HCT116 (cell line): ENCODE results near the gene SLC1A3. TPM values are rescaled to one million over a fixed set of nuclear protein-coding genes. Genes with fewer than 3 reads are reported as not detected.

Experiments used
- ATAC-seq: fragments of 200-7000 bp; cut with Tn5 transposase; 2 replicates; pipeline ENCODE4 v1.9.1; 2020; ENCODE audit warnings: mild to moderate bottlenecking, moderate library complexity
- BruUV-seq: library from RNA; stranded (reverse); fragments of 400-500 nt; replicated peaks from 2 replicates; lab custom pipeline; 2021; lab: Mats Ljungman, UMichigan
- CTCF ChIA-PET: fragments of 300-600 bp; sonication (Branson Sonifier 250); formaldehyde crosslinking; loops from one replicate; lab custom pipeline; 2021; ENCODE audit warnings: antibody characterized with exemption; lab: Charles Lee
- POLR2A ChIA-PET: fragments of 300-600, 350-600 bp; sonication (Branson Sonifier 250); formaldehyde crosslinking; loops from one replicate; lab custom pipeline; 2021; ENCODE audit warnings: antibody characterized with exemption; lab: Charles Lee
- RAD21 ChIA-PET, 2 experiments: fragments of 300-600 bp; sonication (Branson Sonifier 250); formaldehyde crosslinking; loops; one replicate each; lab custom pipeline; 2023; ENCODE audit warnings: low total read pairs in 2 of 2; ENCODE audit not compliant: uncharacterized antibody in 2 of 2, unreplicated experiment in 2 of 2, low non-redundant PET in 1 of 2; lab: Charles Lee
- DNase-seq: peaks from one replicate; pipeline ENCODE4 v3.0.0-alpha.2; 2010; ENCODE audit warnings: low read depth, low spot score
- H2AFZ ChIP-seq: fragments of 200-600 bp; shearing (Covaris generic), sonication (generic); 2 replicates; pipeline ENCODE4 v1.6.1; 2017; ENCODE audit warnings: low read depth, mixed run types, mixed read lengths, antibody characterized with exemption, low read length; ENCODE audit not compliant: poor library complexity, severe bottlenecking
- H3K27ac ChIP-seq: 2 replicates; pipeline ENCODE4 v1.5.1; 2012; ENCODE audit warnings: low read depth, low read length
- H3K27me3 ChIP-seq: fragments of 200-600 bp; sonication (generic); 2 replicates; pipeline ENCODE4 v1.6.1; 2016; ENCODE audit warnings: mixed run types, low read length, mixed read lengths; ENCODE audit not compliant: insufficient read depth
- H3K36me3 ChIP-seq, 2 experiments: fragments of 200-500 bp in 1 of 2; fragments of 200-600 bp in 1 of 2; sonication (Bioruptor generic) in 1 of 2; sonication (generic) in 1 of 2; 2 replicates each; pipeline versions ENCODE4 v1.5.1 to v1.6.1; 2014 to 2016; ENCODE audit warnings: low read length in 2 of 2, inconsistent platforms in 1 of 2, mixed read lengths in 1 of 2, mixed run types in 1 of 2; ENCODE audit not compliant: insufficient read depth in 2 of 2, control insufficient read depth in 1 of 2
- H3K4me1 ChIP-seq, 2 experiments: fragments of 200-600 bp in 1 of 2; sonication (generic) in 1 of 2; 2 replicates each; pipeline versions ENCODE4 v1.5.1 to v1.6.1; 2012 to 2017; ENCODE audit warnings: low read length in 2 of 2, inconsistent platforms in 1 of 2, mild to moderate bottlenecking in 1 of 2, mixed read lengths in 1 of 2, mixed run types in 1 of 2, moderate library complexity in 1 of 2; ENCODE audit not compliant: insufficient read depth in 2 of 2, control insufficient read depth in 1 of 2
- H3K4me2 ChIP-seq: fragments of 200-600 bp; sonication (generic); 2 replicates; pipeline ENCODE4 v1.6.1; 2017; ENCODE audit warnings: mixed run types, low read length, mixed read lengths
- H3K4me3 ChIP-seq, 2 experiments: fragments of 200-600 bp in 1 of 2; sonication (generic) in 1 of 2; replicated peaks in 1 of 2; 2 replicates each; pipeline ENCODE4 v1.5.1; 2011 to 2016; ENCODE audit warnings: low read length in 2 of 2, control low read depth in 1 of 2, low read depth in 1 of 2, mild to moderate bottlenecking in 1 of 2, mixed read lengths in 1 of 2, mixed run types in 1 of 2
- H3K79me2 ChIP-seq: fragments of 200-600 bp; sonication (generic); 2 replicates; pipeline ENCODE4 v1.6.1; 2017; ENCODE audit warnings: mild to moderate bottlenecking, mixed run types, low read length, moderate library complexity, mixed read lengths; ENCODE audit not compliant: insufficient read depth
- H3K9ac ChIP-seq: fragments of 200-600 bp; sonication (generic); 2 replicates; pipeline ENCODE4 v1.6.1; 2016; ENCODE audit warnings: low read length, mixed read lengths
- H3K9me2 ChIP-seq: fragments of 200-600 bp; sonication (generic), shearing (Covaris generic); 2 replicates; pipeline ENCODE4 v1.6.1; 2017; ENCODE audit warnings: mixed run types, mild to moderate bottlenecking, moderate library complexity; ENCODE audit not compliant: insufficient read depth
- H3K9me3 ChIP-seq, 2 experiments: fragments of 200-500 bp in 1 of 2; fragments of 200-600 bp in 1 of 2; sonication (Bioruptor generic) in 1 of 2; sonication (generic) in 1 of 2; 2 replicates each; pipeline ENCODE4 v1.6.1; 2014 to 2017; ENCODE audit warnings: low read length in 2 of 2, mixed read lengths in 2 of 2, inconsistent platforms in 1 of 2, low read depth in 1 of 2, mild to moderate bottlenecking in 1 of 2, mixed run types in 1 of 2, moderate library complexity in 1 of 2; ENCODE audit not compliant: control insufficient read depth in 1 of 2, insufficient read depth in 1 of 2
- H4K20me1 ChIP-seq: fragments of 200-600 bp; sonication (generic), shearing (Covaris generic); 2 replicates; pipeline ENCODE4 v1.6.1; 2017; ENCODE audit warnings: mixed run types, mild to moderate bottlenecking, moderate library complexity; ENCODE audit not compliant: insufficient read depth
- CBX3 ChIP-seq: IDR thresholded peaks from 2 replicates; pipeline ENCODE4 v1.6.1; 2012; ENCODE audit warnings: low read depth
- CEBPB ChIP-seq: IDR thresholded peaks from 2 replicates; pipeline ENCODE4 v1.6.1; 2012; ENCODE audit warnings: low read depth
- EGR1 ChIP-seq: IDR thresholded peaks from 2 replicates; pipeline ENCODE4 v1.6.1; 2012; ENCODE audit warnings: low read depth
- ELF1 ChIP-seq: IDR thresholded peaks from 2 replicates; pipeline ENCODE4 v1.6.1; 2012; ENCODE audit warnings: low read depth, borderline replicate concordance
- EZH2phosphoT487 ChIP-seq: fragments of 200-600 bp; IDR thresholded peaks from 2 replicates; pipeline ENCODE4 v1.6.1; 2018; ENCODE audit warnings: antibody characterized with exemption, borderline replicate concordance
- JUND ChIP-seq: IDR thresholded peaks from 2 replicates; pipeline ENCODE4 v1.6.1; 2012
- POLR2AphosphoS5 ChIP-seq: IDR thresholded peaks from 2 replicates; pipeline ENCODE4 v1.6.1; 2011; ENCODE audit warnings: mild to moderate bottlenecking, low read depth, low read length, moderate library complexity
- SIN3A ChIP-seq: IDR thresholded peaks from 2 replicates; pipeline ENCODE4 v1.6.1; 2012; ENCODE audit warnings: low read depth
- SRF ChIP-seq: IDR thresholded peaks from 2 replicates; pipeline ENCODE4 v1.6.1; 2012; ENCODE audit warnings: low read depth
- TCF7L2 ChIP-seq: IDR thresholded peaks from 2 replicates; pipeline ENCODE4 v1.7.0; 2011; ENCODE audit warnings: borderline replicate concordance, inconsistent platforms; ENCODE audit not compliant: insufficient read depth, insufficient read length; ENCODE audit errors: extremely low read depth
- YY1 ChIP-seq: IDR thresholded peaks from 2 replicates; pipeline ENCODE4 v1.6.1; 2011; ENCODE audit warnings: low read length, low read depth, moderate library complexity, mild to moderate bottlenecking; ENCODE audit not compliant: insufficient replicate concordance; ENCODE audit errors: extremely low read depth
- ZNF274 ChIP-seq: fragments of 200-500 bp; sonication (Bioruptor generic); IDR thresholded peaks from 2 replicates; pipeline ENCODE4 v1.6.1; 2014; ENCODE audit warnings: mild to moderate bottlenecking, low read depth, low read length, inconsistent platforms
- intact Hi-C: fragments of 100-400 bp; cut with micrococcal nuclease; formaldehyde crosslinking; loops from 2 replicates; pipeline ENCODE4 v1.10.0; 2022
- total RNA-seq: library from RNA; stranded (reverse); gene quantifications from one replicate; pipeline ENCODE4 v1.2.1, GENCODE V29; 2021; ENCODE audit not compliant: unreplicated experiment
- TF ChIP-seq, protein P1 (sequence below): IDR thresholded peaks from 2 replicates; pipeline ENCODE4 v1.6.1; 2012
- TF ChIP-seq, protein P2 (sequence below): IDR thresholded peaks from 2 replicates; pipeline ENCODE4 v1.6.1; 2012; ENCODE audit warnings: low read depth
- TF ChIP-seq, protein P3 (sequence below): IDR thresholded peaks from 2 replicates; pipeline ENCODE4 v1.6.1; 2011; ENCODE audit warnings: mild to moderate bottlenecking, low read length, moderate library complexity; ENCODE audit not compliant: insufficient replicate concordance; ENCODE audit errors: extremely low read depth
- TF ChIP-seq, protein P4 (sequence below): IDR thresholded peaks from 2 replicates; pipeline ENCODE4 v1.6.1; 2012
- TF ChIP-seq, protein P5 (sequence below), 3 experiments: fragments of 200-600 bp in 1 of 3; sonication (generic) in 1 of 3; IDR thresholded peaks in 2 of 3; conservative IDR thresholded peaks in 1 of 3; 2 replicates each; pipeline ENCODE4 v1.5.1; 2012 to 2017; ENCODE audit warnings: low read depth in 2 of 3, low read length in 2 of 3, antibody characterized with exemption in 1 of 3, borderline replicate concordance in 1 of 3, control low read depth in 1 of 3, mild to moderate bottlenecking in 1 of 3, mixed read lengths in 1 of 3, mixed run types in 1 of 3, moderate library complexity in 1 of 3; ENCODE audit not compliant: insufficient read depth in 1 of 3

The SLC1A3 gene
- total RNA-seq, 1 experiment from 2014 or later = 12.9 TPM

DNA sequence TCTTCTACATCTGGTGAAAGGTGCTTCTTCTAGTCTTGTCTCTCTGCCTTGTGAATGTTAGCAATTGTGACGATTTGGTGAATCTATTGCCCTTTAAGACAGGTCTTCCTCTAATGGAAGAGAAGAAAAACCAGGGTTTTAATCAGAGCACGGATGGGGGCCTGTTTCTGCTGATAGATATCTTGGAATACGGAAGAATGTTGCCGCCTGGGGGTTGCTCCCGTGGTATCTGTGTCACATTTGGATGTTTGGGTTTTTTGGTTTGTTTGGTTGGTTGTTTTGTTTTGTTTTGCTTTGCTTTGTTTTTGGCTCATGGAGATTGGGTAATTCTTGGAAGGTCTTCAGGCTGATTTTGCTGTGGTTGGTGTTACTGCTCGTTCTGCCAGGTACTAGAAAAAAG, 9.7 kb upstream of the SLC1A3 start:
- Histone ChIP-seq H4K20me1 (no peaks in the 10 kb centered on the region), H3K4me2 (no peak overlapping the region), H2AFZ (no peak overlapping the region), H3K36me3 (no peaks in the 10 kb centered on the region), H3K9me3 (no peaks in the 10 kb centered on the region), H3K79me2 (no peaks in the 10 kb centered on the region), H3K27ac (no peak overlapping the region), H3K4me3 (no peak overlapping the region), H3K4me1 (no peaks in the 10 kb centered on the region), H3K9me2 (no peaks in the 10 kb centered on the region), H3K9ac (no peak overlapping the region), H3K27me3 (no peaks in the 10 kb centered on the region)
- no peak for ATAC-seq
- no peak for TF ChIP-seq ZNF274
- TF ChIP-seq, protein P1, sequence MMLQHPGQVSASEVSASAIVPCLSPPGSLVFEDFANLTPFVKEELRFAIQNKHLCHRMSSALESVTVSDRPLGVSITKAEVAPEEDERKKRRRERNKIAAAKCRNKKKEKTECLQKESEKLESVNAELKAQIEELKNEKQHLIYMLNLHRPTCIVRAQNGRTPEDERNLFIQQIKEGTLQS = no peak
- TF ChIP-seq, protein P2, sequence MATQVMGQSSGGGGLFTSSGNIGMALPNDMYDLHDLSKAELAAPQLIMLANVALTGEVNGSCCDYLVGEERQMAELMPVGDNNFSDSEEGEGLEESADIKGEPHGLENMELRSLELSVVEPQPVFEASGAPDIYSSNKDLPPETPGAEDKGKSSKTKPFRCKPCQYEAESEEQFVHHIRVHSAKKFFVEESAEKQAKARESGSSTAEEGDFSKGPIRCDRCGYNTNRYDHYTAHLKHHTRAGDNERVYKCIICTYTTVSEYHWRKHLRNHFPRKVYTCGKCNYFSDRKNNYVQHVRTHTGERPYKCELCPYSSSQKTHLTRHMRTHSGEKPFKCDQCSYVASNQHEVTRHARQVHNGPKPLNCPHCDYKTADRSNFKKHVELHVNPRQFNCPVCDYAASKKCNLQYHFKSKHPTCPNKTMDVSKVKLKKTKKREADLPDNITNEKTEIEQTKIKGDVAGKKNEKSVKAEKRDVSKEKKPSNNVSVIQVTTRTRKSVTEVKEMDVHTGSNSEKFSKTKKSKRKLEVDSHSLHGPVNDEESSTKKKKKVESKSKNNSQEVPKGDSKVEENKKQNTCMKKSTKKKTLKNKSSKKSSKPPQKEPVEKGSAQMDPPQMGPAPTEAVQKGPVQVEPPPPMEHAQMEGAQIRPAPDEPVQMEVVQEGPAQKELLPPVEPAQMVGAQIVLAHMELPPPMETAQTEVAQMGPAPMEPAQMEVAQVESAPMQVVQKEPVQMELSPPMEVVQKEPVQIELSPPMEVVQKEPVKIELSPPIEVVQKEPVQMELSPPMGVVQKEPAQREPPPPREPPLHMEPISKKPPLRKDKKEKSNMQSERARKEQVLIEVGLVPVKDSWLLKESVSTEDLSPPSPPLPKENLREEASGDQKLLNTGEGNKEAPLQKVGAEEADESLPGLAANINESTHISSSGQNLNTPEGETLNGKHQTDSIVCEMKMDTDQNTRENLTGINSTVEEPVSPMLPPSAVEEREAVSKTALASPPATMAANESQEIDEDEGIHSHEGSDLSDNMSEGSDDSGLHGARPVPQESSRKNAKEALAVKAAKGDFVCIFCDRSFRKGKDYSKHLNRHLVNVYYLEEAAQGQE = no peak
- TF ChIP-seq, protein P3, sequence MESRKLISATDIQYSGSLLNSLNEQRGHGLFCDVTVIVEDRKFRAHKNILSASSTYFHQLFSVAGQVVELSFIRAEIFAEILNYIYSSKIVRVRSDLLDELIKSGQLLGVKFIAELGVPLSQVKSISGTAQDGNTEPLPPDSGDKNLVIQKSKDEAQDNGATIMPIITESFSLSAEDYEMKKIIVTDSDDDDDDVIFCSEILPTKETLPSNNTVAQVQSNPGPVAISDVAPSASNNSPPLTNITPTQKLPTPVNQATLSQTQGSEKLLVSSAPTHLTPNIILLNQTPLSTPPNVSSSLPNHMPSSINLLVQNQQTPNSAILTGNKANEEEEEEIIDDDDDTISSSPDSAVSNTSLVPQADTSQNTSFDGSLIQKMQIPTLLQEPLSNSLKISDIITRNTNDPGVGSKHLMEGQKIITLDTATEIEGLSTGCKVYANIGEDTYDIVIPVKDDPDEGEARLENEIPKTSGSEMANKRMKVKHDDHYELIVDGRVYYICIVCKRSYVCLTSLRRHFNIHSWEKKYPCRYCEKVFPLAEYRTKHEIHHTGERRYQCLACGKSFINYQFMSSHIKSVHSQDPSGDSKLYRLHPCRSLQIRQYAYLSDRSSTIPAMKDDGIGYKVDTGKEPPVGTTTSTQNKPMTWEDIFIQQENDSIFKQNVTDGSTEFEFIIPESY = no peak
- no peak for TF ChIP-seq CEBPB
- no peak for TF ChIP-seq SRF
- TF ChIP-seq ELF1 = no peak
- TF ChIP-seq, protein P4, sequence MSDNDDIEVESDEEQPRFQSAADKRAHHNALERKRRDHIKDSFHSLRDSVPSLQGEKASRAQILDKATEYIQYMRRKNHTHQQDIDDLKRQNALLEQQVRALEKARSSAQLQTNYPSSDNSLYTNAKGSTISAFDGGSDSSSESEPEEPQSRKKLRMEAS = no peak
- no peak for TF ChIP-seq CBX3
- no peak for TF ChIP-seq TCF7L2
- no peak for TF ChIP-seq EZH2phosphoT487
- no peak for TF ChIP-seq JUND
- TF ChIP-seq YY1 = no peak
- TF ChIP-seq SIN3A = no peak
- TF ChIP-seq, protein P5, sequence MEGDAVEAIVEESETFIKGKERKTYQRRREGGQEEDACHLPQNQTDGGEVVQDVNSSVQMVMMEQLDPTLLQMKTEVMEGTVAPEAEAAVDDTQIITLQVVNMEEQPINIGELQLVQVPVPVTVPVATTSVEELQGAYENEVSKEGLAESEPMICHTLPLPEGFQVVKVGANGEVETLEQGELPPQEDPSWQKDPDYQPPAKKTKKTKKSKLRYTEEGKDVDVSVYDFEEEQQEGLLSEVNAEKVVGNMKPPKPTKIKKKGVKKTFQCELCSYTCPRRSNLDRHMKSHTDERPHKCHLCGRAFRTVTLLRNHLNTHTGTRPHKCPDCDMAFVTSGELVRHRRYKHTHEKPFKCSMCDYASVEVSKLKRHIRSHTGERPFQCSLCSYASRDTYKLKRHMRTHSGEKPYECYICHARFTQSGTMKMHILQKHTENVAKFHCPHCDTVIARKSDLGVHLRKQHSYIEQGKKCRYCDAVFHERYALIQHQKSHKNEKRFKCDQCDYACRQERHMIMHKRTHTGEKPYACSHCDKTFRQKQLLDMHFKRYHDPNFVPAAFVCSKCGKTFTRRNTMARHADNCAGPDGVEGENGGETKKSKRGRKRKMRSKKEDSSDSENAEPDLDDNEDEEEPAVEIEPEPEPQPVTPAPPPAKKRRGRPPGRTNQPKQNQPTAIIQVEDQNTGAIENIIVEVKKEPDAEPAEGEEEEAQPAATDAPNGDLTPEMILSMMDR (IDR thresholded peaks at IDR 0.05 in 2 of 3, conservative IDR thresholded peaks at IDR 0.05 in 1 of 3; ENCODE audit: borderline replicate concordance in 1 of 3, insufficient read depth in 1 of 3, low read depth in 2 of 3, low read length in 2 of 3) = no peak
- no peak for TF ChIP-seq EGR1
- no peak for TF ChIP-seq POLR2AphosphoS5
- BruUV-seq = no TSS peak
- POLR2A ChIA-PET = interaction anchor here (1.1 kb wide), 1 partner anchor 10 kb away, joined by 3 read pairs; no protein-coding TSS in a partner anchor
- RAD21 ChIA-PET = no interaction called here
- intact Hi-C loops = no loop called here
- no peak for DNase-seq
- CTCF ChIA-PET = no interaction called here
